WTC11 (cell line): ENCODE data around the gene ZNF423.

Experiments used
- CTCF ChIP-seq: fragments of 200-600 bp; IDR thresholded peaks from 2 replicates; pipeline ENCODE4 v1.8.0; 2022; ENCODE audit warnings: antibody characterized with exemption
- NFYB ChIP-seq: sonication (generic); formaldehyde crosslinking; conservative IDR thresholded peaks from 2 replicates; pipeline ENCODE4 v1.8.0; 2022; ENCODE audit warnings: low read depth, missing genetic modification reagents
- PRDM15 ChIP-seq: sonication (generic); formaldehyde crosslinking; IDR thresholded peaks from 2 replicates; pipeline ENCODE4 v1.8.0; 2022; ENCODE audit warnings: missing genetic modification reagents
- STAT6 ChIP-seq: sonication (generic); formaldehyde crosslinking; conservative IDR thresholded peaks from 2 replicates; pipeline ENCODE4 v1.8.1; 2023; ENCODE audit warnings: mild to moderate bottlenecking, low read depth, missing genetic modification reagents, moderate library complexity
- ZBTB43 ChIP-seq: sonication (generic); formaldehyde crosslinking; IDR thresholded peaks from 2 replicates; pipeline ENCODE4 v1.8.1; 2023; ENCODE audit warnings: mild to moderate bottlenecking, missing genetic modification reagents

- TF ChIP-seq NFYB (no peak), CTCF (no peak), PRDM15 (CRISPR knock-in tag) (no peak), STAT6 (CRISPR knock-in tag) (no peak), ZBTB43 (CRISPR knock-in tag) (no peak)
Observed at GRCh38 chr16:49756775-49757558, 98.9 kb downstream of the ZNF423 start.
